GM12891 (cell line): ENCODE measurements around the gene GUCA1A. TPM values are rescaled to one million over a fixed set of nuclear protein-coding genes. Genes with fewer than 3 reads are reported as not detected.

Experiments used
- DNase-seq: peaks from one replicate; pipeline ENCODE4 v3.0.0; 2011; ENCODE audit warnings: low spot score; ENCODE audit not compliant: insufficient read length
- FAIRE-seq: peaks from 2 replicates; lab custom pipeline; 2011; peaks lifted over from hg19 to GRCh38; lab: Jason Lieb, UNC
- PAX5 ChIP-seq: IDR thresholded peaks from 2 replicates; pipeline ENCODE4 v1.6.1; 2011; ENCODE audit warnings: low read length, moderate library complexity, mild to moderate bottlenecking; ENCODE audit not compliant: insufficient read depth, severe bottlenecking
- POLR2A ChIP-seq: IDR thresholded peaks from 2 replicates; pipeline ENCODE4 v1.6.1; 2011; ENCODE audit warnings: low read depth, low read length, control low read depth
- POLR2AphosphoS5 ChIP-seq: IDR thresholded peaks from 2 replicates; pipeline ENCODE4 v1.6.1; 2011; ENCODE audit warnings: low read depth, low read length, control low read depth
- POU2F2 ChIP-seq: IDR thresholded peaks from 2 replicates; pipeline ENCODE4 v1.6.1; 2011; ENCODE audit warnings: low read depth, mild to moderate bottlenecking, control low read depth, low read length, moderate library complexity
- SPI1 ChIP-seq: IDR thresholded peaks from 2 replicates; pipeline ENCODE4 v1.6.1; 2011; ENCODE audit warnings: low read depth, low read length, control low read depth
- TAF1 ChIP-seq: IDR thresholded peaks from 2 replicates; pipeline ENCODE4 v1.6.1; 2011; ENCODE audit warnings: low read depth, low read length, control low read depth
- polyA plus RNA-seq: library from polyadenylated mRNA; unstranded; fragments of >200 nt; gene quantifications from one replicate; pipeline ENCODE4 v1.2.1, GENCODE V29; 2012; ENCODE audit warnings: low read depth, missing spikeins, inconsistent platforms; ENCODE audit not compliant: missing spikeins

GUCA1A gene
- not detected for polyA plus RNA-seq

GRCh38 chr6:42173101-42173500 lies at the start of gene GUCA1A:
Gene GUCA1A, plus strand, starts transcription at chr6:42173364. Its CDS starts 250 bp downstream, at chr6:42173614.
- DNase-seq: no peak
- FAIRE-seq: no peak
- TF ChIP-seq POLR2AphosphoS5: no peak
- TF ChIP-seq PAX5: no peak
- TF ChIP-seq TAF1: no peak
- no peak for TF ChIP-seq POLR2A
- TF ChIP-seq POU2F2: no peak
- no peak for TF ChIP-seq SPI1

GRCh38 chr6:42123379-42124103 lies 49.6 kb upstream of the GUCA1A start:
- DNase-seq (no peak), FAIRE-seq (no peak)
- TF ChIP-seq POU2F2 (no peak), POLR2A (no peak), POLR2AphosphoS5 (no peak), PAX5 (no peak)

GRCh38 chr6:42124223-42124836 lies 48.8 kb upstream of the GUCA1A start:
- FAIRE-seq (no peak), DNase-seq (no peak)
- TF ChIP-seq POU2F2 (no peak), PAX5 (no peak), POLR2A (no peak), TAF1 (no peak), POLR2AphosphoS5 (no peak), SPI1 (no peak)

DNA sequence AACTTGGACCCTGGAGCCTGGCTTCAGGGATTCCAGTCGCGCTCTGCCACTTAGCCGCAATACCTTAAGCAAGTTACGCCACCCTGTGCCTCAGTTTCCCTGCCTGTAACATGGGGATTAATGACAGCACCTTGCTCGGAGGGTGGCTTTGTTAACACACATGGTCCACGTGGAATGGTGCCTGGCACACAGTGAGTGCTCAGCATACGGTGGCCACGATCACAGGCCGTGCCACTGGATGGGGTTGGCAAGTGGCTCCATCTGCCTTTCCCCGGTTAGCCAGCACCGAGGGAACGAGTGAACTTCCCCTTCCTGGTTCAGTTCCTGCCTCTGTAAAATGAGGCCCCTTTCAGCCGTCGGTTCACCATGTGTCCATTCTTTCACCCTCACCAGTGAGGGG lies 47.9 kb upstream of the GUCA1A start:
- no peak for DNase-seq
- FAIRE-seq: no peak
- TF ChIP-seq POLR2A: no peak
- no peak for TF ChIP-seq POU2F2
- TF ChIP-seq PAX5: no peak
- no peak for TF ChIP-seq SPI1

GRCh38 chr6:42125663-42126062 lies 47.5 kb upstream of the GUCA1A start:
- FAIRE-seq (no peak), DNase-seq (no peak)
- no peak for TF ChIP-seq POLR2A
- no peak for TF ChIP-seq SPI1
- TF ChIP-seq PAX5: no peak
- no peak for TF ChIP-seq POU2F2
- TF ChIP-seq POLR2AphosphoS5: no peak
- no peak for TF ChIP-seq TAF1

- TF ChIP-seq TAF1 (no peak), POLR2AphosphoS5 (no peak), POLR2A (no peak), POU2F2 (no peak), SPI1 (no peak), PAX5 (no peak)
- no peak for DNase-seq
- FAIRE-seq: no peak
These were observed 44.5 kb upstream of the GUCA1A start for GRCh38 chr6:42128460-42129359.

- DNase-seq (no peak), FAIRE-seq (no peak)
These were observed 43.8 kb upstream of the GUCA1A start for GRCh38 chr6:42129360-42129676.

DNA sequence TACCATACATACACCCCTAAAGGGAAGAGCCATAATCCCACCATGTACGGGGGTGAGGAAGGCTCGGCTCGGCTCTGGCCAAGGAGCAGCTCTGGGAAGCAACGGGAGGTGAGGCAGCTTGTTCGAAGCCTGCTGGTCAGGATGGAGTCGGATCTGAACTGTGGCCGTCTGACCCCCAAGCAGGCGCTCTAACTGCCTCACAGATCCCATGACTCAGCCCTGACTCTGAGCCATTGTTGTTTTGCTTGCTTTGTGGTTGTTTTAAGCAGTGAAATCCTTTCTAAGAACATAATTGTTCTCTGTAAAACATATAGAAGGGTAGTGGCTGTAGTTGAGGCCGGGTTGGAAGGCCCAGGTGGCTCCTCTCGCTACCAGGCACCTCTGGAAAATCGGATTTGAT lies 41.6 kb upstream of the GUCA1A start:
- no peak for FAIRE-seq
- TF ChIP-seq SPI1 (no peak), POLR2AphosphoS5 (no peak), TAF1 (no peak), POLR2A (no peak), PAX5 (no peak), POU2F2 (no peak)
- DNase-seq: no peak

More at GRCh38 chr6:42129360-42129676, 43.8 kb upstream of the GUCA1A start:
- TF ChIP-seq POLR2AphosphoS5: no peak
- TF ChIP-seq POU2F2: no peak
- TF ChIP-seq POLR2A: no peak

DNA sequence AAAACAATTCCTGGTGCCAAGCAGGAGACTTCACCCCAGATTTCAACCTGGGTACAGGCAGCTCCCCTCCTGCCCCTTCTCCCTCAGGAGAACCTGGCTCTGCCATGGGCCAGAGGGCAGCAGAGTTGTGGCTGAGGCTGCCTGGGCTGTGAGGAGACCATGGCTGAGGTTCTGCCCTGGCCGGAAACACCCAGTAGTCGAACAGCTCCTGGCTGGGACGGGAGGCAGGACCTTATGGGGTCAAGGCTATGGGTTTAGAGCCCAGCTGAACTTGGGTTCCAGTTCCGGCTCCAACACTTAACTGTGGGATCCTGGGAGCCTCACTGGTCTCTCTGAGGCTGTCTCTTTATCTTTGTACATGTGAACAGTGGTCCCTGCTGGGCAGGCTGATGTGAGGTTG lies 39.2 kb upstream of the GUCA1A start:
- DNase-seq (no peak), FAIRE-seq (no peak)
- no peak for TF ChIP-seq POLR2AphosphoS5
- TF ChIP-seq PAX5: no peak

GRCh38 chr6:42135161-42135560 lies 38.0 kb upstream of the GUCA1A start:
- DNase-seq: no peak
- FAIRE-seq: no peak
- TF ChIP-seq POU2F2 (no peak), POLR2AphosphoS5 (no peak), TAF1 (no peak), SPI1 (no peak), PAX5 (no peak), POLR2A (no peak)
